Left forelimb (tissue), 1 donor: ENCODE results near the gene CREB5.
"Not testable (repeated sequence)": the region's sequence is repeated elsewhere in the genome, so short reads cannot be mapped to it uniquely, and the experiment has no call there.

Experiments used
- DNase-seq: peaks from one replicate; pipeline ENCODE4 v3.0.0-alpha.2; 2018; ENCODE audit warnings: low spot score

Gene CREB5, protein sequence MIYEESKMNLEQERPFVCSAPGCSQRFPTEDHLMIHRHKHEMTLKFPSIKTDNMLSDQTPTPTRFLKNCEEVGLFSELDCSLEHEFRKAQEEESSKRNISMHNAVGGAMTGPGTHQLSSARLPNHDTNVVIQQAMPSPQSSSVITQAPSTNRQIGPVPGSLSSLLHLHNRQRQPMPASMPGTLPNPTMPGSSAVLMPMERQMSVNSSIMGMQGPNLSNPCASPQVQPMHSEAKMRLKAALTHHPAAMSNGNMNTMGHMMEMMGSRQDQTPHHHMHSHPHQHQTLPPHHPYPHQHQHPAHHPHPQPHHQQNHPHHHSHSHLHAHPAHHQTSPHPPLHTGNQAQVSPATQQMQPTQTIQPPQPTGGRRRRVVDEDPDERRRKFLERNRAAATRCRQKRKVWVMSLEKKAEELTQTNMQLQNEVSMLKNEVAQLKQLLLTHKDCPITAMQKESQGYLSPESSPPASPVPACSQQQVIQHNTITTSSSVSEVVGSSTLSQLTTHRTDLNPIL

DNA sequence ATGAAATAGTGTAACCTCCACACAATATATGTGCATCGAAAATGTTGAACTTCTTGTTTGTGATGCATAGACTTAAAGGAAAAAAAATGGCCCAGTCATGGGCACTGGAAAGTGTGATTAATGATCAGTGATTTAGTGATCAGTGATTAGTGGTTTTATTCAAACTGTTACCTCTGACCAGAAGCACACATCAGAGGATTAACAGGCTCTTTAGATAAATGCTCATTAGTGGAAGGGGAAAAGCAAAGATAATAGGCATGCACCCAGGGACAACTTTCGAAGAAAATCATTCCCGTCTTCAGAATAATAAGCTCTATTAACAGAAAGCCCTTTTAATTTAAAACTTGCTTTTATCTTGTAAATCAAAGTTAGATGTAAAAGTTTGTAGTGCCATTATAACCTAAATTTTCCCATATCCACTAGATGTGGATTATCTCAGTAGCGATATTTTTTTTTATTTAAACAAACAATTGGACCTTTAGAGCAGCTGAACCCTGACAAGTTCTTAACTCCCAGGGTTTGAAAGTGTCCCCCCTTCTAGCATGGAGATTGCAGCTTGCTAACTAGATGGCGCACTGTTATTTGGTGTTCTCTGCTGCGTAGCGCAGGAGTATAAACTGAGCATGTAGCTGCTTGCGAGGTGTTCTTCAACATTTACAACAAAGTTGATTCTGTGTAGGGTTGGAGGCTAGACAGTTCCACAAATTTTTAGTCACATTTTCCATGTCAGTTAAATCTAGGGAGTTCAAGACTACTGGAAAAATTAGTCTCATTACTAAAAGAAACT is at the start of gene CREB5:
CREB5 (plus strand) TSS at position 643 of the 787 bp plus-strand sequence. CDS start 397 bp downstream, outside the sequence.
- no peak for DNase-seq

DNA sequence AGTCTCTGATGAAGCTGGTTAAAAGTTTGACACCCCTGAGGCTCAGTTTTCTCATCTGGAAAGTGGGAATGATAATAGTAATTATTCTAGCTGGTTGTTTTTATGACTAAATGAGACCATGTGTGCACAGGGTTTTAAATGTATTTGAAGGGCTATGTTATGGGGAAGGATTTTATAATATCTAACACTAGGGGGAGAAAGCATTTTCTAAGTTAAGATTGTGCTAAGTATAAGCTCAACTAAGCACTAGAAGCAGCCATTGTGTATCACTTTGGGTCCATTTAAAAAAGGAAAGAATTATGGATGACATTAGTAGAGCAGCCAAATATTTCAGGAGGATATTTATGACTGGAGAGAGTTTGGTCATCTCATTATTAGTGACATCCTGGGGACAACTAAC is 49.5 kb upstream of the CREB5 start:
- no peak for DNase-seq

DNA sequence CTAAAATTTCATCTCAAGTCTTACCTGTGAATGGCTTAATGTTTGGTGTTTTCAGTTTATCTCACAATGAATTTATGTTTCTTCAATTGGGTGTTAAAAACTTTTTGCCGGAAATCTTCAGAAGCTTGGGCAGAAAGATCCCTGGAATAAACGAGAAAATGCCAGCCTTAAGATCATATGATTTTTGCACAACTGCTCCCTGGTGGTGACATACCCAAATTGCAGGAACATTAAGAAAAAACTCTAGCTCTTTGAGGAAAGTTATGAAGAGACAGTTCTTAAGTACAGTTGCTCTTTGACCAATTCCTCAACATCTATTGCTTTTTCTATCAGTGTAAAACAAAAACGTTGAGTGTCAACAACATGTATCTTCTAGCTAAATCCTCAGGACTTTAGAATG is 48.2 kb upstream of the CREB5 start:
- no peak for DNase-seq

DNA sequence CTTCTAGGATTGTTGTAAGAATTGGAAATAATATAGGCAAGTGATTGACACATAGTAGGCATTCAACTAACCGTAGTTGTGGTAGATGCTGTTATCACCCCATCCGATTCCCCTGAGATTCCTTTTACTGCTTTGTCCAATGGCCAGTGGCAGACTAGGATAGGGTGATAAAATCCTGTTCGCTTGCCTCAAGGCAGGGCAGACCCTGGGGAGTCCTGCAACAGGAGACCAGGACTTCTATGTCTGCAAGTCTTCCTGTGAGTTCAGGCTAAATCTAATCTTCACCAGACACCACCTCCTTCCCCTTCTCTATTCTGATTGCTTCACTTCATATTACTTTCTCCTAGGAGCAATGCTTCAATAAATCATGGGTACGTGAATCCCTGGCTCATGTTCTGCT is 42.8 kb upstream of the CREB5 start:
- no peak for DNase-seq

DNA sequence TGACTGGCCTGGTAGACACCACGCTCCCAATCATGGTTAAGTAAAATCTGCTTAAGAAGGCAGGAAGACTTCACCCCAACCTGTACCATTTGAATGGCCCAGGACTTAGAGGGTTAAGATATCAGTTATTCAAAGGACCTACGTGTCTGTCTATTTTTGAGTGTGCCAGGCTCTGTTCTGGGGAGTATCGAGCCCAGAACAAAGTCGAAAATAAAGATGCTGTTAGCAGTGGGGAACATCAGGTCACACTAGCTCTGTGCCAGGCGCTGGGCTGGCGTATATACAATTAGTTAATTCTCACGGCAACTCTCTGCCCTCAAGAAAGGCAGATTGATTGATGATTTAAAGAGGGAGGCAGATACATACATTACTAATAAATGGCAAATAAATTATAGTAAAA is 40.5 kb upstream of the CREB5 start:
- no peak for DNase-seq

DNA sequence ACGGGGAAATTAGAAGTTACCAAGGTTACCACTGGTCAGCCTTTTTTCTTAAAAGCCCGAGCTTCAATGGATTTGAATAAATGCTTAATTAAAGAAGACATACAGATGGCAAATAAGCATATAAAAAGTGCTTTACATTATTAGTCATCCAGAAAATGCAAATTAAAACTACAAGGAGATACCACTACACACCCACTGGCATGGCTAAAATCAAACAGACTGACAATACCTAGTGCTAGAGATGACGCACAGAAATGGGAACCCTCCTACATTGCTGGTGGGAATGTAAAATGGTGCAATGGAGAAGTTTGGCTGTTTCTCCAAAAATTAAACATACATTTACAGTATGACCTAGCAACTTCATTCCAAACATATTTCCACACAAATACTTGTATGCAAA is 38.3 kb upstream of the CREB5 start:
- no peak for DNase-seq

DNA sequence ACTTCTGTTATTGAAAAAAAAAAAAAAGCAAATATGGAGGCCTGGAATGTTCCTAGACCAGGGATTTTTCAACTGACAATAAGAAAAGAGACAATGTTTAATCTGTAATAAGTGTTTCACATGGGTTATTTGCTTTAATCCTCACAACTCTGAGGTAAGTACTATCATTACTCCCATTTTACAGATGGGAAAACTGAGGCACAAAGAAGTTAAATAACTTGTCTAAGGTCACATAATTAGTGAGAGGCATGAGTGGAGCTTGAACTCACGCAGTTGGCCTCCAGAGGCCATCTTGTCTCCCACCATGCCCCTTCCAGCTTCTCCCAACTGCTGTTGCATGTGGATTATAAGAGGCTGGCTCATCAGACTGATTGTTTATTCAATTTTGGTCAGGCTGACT is 36.6 kb upstream of the CREB5 start:
- DNase-seq, result no peak

DNA sequence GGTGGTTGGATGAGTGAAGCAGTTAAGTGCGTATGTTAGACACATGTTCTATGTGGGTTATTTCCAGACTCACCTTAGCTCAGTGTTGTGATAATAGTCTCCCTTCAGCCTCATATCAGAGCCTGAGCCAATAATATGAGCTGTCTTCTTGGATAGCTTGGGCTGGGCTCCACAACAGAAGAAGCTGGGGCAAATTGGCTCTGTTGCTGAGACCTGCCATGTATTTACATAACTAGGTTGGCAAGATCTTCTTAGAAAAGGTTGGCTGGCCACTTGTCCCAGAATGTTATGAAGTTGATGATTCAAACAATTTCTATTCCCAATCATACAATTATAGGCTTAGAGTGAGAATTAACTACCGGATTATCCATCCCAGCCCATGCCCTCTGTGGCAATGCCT is 35.7 kb upstream of the CREB5 start:
- DNase-seq, result no peak

DNA sequence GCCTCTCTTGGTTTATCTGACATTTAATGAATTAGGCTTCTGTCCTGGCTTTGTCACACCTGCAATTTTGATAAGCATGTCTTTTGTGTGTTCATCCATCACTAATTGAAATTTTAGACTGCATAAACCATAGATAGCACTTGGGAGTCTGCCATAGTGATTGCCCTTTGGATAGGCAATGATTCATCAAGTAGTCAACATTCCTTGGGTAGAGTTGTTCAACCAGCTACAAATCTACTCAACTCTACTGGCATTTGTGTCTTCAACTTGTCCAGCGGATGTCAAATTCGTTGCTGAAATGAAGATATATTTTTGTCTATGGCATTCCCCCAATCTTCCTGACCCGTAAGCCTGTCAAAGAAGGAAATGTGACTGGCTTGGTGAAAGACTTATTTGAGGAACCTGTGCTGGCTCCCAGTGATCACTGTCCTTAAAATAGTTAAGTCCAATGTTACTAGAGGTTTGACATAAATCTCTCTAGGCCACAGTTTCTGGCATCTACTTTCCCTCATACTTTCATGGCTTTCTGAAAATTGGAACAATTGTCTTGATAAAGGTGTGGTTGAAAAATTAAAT is 33.7 kb upstream of the CREB5 start:
- DNase-seq, result no peak

DNA sequence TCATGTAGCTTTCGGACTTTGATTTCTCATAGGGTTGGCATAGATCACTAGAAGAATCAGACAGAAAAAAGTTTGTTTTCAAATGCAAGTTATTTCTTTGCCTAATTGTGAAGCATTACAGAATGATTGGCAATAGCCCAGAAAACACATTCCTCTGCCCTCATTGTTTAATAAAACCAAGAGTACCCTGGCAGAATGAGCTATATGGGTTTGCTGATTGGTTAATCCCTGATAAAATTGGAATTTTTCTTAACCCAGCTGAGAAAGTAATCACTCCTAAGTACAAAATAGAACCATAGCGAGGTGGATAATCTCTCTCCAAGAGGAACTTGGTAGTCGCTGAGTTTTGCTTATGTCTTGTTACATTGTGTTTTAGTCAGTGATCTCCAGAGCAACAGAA is 30.9 kb upstream of the CREB5 start:
- no peak for DNase-seq

DNA sequence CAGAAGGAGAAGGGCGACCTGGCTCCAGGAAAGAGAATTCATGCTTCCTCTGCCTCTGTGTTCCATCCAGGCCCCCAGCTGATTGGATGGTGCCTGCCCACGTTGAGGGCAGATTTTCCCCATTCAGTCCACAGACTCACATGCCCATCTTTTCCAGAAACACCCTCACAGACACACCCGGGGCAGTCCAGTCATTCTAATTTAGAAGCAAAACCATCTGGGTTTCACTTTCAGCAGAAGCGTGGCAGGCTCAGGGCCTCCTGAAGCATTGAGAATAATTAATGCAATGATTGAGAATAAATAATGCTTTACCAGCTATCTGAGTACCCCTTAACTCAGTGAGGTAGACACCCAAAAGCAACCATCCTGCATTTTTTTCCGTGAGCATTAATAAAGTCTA is 30.2 kb upstream of the CREB5 start:
- DNase-seq, result no peak

DNA sequence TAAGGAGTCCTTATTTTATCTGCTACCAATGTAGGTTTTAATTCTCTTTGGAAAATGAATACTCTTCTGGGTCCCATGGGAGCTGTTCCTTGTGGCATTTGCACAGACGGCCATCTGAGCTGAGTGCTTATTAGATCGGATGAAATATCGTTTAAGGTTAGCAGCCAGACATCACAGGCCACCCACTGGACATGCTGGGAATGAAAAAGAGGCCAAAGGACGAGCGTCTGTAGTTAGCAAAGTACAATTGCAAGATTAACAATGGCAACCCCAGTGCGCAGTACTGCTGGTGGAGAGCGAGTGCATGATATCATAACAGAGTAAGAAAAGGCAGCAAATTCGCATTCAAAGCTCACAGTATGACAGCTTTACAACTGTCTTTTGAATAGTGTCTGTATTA is 28.3 kb upstream of the CREB5 start:
- DNase-seq, result no peak

DNA sequence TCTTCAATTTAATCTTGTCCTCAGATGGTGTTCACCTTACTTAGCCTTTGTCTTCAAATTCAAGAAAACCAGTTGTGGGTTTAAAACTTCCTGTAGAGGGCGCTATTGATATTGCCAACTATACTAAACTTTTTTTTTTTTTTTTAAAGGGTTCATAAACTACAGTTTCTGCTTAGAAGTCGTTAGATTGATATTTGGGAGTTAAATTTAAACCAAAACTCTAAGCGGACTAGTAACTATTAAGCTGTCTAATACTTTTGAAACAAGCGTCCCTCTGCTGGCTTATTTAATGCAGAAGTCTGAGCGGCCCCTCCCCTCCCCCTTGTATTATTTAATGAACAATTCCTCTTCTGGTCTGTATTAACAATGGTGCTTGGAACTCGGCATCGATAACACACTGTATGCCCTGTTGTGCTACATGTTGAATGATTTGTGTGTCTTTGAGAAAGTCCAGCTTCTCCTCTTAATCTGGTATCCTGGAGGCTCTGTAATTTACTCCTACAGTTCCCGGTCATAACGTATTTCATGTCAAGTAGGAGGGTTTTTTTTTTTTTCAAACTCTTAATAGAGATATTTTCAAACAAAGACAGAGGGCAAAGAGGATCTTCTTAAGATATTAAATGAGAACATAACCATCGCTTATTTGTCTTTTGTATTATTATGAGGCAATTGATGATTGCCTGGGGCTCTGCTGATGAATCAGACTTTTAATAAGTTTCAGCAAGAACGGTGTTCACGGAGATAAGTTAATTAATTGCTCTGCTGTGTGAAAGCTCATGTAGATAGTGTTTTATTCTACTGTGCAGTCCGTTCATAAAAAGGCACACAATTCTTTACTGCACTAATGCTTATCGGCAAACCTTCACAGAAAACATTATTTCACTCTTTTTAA is 22.6 kb upstream of the CREB5 start:
- no peak for DNase-seq

DNA sequence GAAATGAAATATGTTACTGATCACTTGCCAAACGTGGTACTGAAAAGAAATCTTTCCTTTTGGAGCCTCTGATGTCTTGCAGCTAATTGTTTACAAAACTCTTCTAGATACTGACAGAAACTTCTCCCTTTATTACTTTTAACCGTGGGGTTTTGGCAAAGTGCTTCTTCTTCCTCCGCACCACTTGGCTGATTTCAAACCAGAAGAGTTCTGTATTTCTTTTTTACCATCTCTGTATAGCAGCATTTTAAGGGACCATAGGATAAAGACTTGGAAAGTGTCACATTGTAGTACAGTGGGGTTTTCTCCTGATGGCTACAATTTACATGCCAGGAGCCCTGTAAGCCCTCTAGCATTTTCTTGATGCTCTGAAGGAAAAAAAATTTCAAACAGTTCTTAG is 21.9 kb upstream of the CREB5 start:
- no peak for DNase-seq

DNA sequence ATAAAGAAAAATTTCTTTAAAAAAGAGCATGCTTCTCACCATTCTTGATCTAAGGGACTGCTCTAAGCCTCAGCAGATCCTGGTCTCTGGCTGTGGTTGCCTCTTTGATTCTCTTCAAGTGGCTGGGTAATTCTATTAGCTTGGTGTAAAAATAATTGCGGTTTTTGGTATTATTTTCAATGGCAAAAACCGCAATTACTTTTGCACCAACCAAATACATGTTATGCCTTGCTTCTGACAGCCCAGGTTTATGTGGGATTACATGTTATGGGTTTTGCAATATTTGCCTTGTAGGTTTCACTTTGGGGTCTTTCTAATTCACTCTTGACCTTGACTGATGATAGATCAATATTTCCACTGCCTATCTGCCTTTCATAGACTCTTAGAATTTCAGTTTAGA is 20.0 kb upstream of the CREB5 start:
- no peak for DNase-seq

DNA sequence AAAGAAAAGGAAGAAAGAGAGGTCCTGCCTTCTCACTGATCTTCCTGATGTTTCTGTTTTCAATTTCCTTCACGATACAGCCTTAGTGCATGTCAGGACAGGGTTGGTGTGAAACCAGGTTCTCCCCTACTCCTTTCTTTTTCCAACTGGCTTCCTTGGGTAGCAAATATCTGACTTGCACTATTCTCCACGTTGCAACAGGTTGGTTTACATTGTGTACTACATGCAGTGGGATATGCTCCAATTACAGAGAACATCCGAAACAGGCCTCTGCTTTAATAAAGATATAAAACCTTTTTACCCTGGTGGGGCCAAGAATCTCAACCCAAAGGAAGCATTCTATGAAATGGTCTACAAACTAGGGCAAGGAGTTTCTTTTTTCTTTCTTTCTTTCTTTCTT is 16.9 kb upstream of the CREB5 start:
- no peak for DNase-seq

DNA sequence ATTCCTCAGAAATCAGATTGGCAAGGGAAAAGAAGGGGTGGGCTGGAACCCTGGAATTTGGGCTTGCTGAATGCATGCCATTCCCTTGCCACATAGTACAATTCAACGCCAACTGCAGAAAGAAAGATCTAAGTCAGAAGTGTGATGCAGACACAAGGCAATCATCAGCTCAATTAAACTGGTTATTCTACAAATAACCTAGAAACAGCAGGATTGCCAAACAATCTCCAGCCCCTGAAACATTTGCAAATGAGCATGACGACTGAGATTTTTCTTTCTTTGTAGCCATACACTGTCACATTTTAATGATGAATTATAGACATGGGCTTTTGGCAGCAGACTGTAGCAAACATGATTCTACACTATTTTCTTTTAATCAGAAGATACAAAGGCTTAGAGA is 16.5 kb upstream of the CREB5 start:
- DNase-seq, result no peak

DNA sequence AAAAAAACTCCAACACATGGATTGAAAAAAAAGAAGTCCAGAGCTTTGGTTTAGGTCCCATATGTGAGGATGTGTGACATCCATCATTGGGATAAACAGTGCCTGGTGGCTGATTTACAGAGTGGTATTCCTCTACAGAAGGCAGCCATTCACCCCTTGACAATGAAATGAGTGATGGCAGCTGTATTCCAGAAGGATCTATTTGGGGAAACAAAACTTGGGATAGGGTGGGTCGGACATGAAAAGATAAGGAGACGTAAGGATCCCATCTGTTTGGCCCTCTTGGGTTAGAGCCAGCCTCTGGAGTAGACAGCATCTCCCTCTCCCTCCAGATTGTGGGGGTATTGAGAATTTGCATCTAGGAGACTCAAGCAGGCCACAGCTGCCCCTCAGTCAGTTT is 15.2 kb upstream of the CREB5 start:
- no peak for DNase-seq

DNA sequence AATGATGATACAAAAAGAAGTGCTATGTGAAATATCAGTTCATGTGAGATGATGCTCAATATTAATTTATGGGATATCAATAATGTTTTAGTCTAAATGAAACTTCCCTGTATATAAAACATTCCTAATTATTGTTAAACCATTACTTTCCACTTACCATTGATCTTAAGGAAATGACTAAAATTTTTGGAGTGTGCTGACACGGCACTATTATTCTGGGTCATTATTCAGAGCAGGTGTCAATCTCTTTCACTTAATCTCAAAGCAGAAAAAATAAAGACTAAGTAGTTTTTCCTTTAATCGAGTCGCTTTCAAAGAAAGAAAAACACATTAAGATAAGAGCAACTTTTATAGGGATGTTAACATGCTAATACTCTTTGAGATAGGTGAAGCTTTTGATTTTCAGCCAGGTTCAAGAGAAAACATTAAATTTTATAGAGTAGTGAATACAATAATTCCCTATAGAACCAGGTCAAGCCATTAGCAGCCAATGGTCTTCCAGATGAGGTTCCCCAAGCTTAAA is 11.4 kb upstream of the CREB5 start:
- no peak for DNase-seq

DNA sequence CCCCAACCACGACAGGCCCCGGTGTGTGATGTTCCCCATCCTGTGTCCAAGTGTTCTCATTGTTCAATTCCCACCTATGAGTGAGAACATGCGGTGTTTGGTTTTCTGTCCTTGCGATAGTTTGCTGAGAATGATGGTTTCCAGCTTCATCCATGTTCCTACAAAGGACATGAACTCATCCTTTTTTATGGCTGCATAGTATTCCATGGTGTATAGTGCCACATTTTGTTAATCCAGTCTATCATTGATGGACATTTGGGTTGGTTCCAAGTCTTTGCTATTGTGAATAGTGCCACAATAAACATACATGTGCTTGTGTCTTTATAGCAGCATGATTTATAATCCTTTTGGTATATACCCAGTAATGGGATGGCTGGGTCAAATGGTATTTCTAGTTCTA is 10.8 kb upstream of the CREB5 start:
- DNase-seq, result not testable (repeated sequence)

DNA sequence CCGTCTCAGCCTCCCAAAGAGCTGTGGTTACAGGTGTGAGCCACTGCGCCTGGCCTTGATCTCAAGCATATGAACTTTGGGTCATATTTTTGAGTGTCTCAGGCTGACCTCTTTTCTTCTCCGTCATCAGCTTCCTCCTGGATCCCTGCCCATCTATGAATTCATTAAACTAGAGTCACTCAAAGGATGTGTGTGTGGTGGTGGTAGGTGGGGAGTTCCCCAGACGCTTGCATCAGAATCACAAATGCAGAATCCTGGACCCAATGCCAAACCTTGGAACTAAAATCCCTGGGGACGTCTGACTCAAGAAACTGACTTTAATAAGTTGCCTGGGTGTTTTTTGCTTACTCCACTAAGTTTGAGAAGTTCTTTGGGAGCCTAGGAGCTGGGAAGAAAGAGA is 6.7 kb upstream of the CREB5 start:
- DNase-seq, result no peak

DNA sequence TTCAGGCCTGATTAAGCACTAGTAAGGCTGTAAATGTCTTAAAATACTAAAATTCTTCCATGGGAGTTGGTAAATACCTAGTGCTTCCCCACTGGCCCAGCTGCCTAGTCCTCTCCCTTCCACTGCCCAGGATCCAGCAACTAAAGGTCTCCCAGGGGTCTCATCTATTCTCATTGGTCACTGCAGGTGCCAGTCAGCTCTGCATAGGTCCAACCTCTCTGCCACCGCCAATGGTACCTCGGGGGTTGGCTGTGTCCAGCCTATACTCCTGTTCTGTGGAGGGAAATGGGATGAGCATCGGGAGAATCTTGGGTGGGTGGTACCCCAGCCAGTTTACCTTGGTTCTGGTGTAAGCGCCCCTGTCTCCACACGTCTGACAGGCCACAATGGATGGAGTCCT is 6.1 kb upstream of the CREB5 start:
- no peak for DNase-seq
